ENCODE results near the gene AGTPBP1. TPM values are rescaled to one million over a fixed set of nuclear protein-coding genes. Genes with fewer than 3 reads are reported as not detected.

The AGTPBP1 gene
- total RNA-seq, 2 donors from 2014 or later, result 13.0 to 18.8 TPM

DNA sequence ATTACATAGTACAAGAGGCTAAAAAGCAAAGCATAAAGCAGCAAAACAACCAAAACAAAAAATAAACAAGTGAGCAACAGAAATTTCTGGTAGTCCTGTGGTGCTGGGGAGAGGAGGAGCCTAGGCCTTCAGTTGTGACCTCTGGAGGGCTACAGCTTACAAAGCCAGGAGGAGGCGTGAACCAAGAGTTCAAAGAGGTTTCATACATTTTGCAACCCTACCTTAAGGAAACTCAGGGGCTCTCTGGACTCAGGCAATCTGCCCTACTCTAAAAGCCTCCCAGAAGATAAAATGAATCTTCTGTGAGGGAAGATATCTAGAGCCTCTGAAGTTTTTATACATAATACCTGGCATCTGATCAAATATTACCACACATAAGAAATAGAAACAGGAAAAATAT, 187.4 kb downstream of the AGTPBP1 start:
- DNase-seq, result no peak
- Histone ChIP-seq H3K36me3 (replicated peaks in 1 of 2; ENCODE audit: insufficient read depth in 1 of 2, low read depth in 2 of 2) (no peaks in the 10 kb centered on the region), H3K27me3 (no peaks in the 10 kb centered on the region), H3K4me3 (no peak overlapping the region), H3K4me1 (no peaks in the 10 kb centered on the region), H3K27ac (no peak overlapping the region), H3K9me3 (no peaks in the 10 kb centered on the region)
- 90 to 95% methylated on average over 1 of the region's 1 CpG for WGBS, 2 donors
- ATAC-seq, result no peak
- intact Hi-C loops (cut with DNase I), result no loop called here
- no peak for TF ChIP-seq POLR2A (IDR thresholded peaks at IDR 0.05)
- TF ChIP-seq, protein P1, sequence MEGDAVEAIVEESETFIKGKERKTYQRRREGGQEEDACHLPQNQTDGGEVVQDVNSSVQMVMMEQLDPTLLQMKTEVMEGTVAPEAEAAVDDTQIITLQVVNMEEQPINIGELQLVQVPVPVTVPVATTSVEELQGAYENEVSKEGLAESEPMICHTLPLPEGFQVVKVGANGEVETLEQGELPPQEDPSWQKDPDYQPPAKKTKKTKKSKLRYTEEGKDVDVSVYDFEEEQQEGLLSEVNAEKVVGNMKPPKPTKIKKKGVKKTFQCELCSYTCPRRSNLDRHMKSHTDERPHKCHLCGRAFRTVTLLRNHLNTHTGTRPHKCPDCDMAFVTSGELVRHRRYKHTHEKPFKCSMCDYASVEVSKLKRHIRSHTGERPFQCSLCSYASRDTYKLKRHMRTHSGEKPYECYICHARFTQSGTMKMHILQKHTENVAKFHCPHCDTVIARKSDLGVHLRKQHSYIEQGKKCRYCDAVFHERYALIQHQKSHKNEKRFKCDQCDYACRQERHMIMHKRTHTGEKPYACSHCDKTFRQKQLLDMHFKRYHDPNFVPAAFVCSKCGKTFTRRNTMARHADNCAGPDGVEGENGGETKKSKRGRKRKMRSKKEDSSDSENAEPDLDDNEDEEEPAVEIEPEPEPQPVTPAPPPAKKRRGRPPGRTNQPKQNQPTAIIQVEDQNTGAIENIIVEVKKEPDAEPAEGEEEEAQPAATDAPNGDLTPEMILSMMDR (IDR thresholded peaks at IDR 0.05), result no peak

DNA sequence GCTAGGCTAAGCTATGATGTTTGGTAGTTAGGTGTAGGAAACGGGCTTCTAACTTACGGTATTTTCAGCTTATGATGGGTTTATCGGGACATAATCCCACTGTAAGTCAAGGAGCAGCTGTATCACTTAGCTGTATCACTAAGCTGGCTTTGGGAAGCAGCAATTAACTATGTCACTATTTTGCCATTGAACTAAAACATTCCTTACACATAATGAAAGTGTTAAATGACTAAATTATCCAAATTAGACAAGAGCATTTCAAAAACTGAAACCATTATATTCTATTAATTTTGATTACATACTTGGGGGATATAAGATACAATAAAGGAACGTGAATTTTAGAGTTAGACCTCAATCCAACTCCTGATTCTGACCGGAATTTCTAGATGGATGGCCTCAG, 188.3 kb downstream of the AGTPBP1 start:
- ATAC-seq (no peak), DNase-seq (no peak)
- Histone ChIP-seq H3K27ac (no peak overlapping the region), H3K4me1 (no peaks in the 10 kb centered on the region), H3K9me3 (no peaks in the 10 kb centered on the region), H3K36me3 (replicated peaks in 1 of 2; ENCODE audit: insufficient read depth in 1 of 2, low read depth in 2 of 2) (no peaks in the 10 kb centered on the region), H3K27me3 (no peaks in the 10 kb centered on the region), H3K4me3 (no peak overlapping the region)
- intact Hi-C loops (cut with DNase I), result no loop called here
- 93 to 95% methylated on average over 5 of the region's 5 CpGs for WGBS, 2 donors
- TF ChIP-seq, protein P1 (IDR thresholded peaks at IDR 0.05), result no peak
- TF ChIP-seq POLR2A (IDR thresholded peaks at IDR 0.05), result no peak

DNA sequence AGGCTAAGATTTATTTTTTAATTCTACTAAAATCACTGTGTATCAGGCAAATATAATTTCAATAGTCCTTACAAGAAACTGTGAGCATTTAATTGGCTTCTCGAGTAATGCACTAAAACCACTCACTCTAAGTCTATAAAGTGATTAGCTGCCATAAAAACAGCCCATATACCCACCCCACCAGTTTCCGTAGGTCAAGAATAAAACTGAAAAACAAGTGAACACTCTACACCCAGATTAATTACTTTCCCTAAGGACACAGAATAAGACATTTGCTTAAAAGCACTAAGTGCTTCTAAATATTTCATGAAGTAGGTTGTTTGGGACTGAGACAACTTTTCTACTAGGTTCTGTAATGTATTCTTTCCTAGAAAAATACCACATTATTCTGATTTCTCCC, 194.2 kb downstream of the AGTPBP1 start:
- H3K36me3 ChIP-seq (replicated peaks in 1 of 2; ENCODE audit: insufficient read depth in 1 of 2, low read depth in 2 of 2), result no peaks in the 10 kb centered on the region
- H3K27me3 ChIP-seq, result no peaks in the 10 kb centered on the region
- intact Hi-C loops (cut with DNase I), result no loop called here
- 92 to 94% methylated on average over 2 of the region's 2 CpGs for WGBS, 2 donors
- H3K4me1 ChIP-seq, result no peaks in the 10 kb centered on the region
- ATAC-seq, result no peak
- TF ChIP-seq, protein P1 (IDR thresholded peaks at IDR 0.05), result no peak
- TF ChIP-seq POLR2A (IDR thresholded peaks at IDR 0.05), result no peak
- H3K9me3 ChIP-seq, result no peaks in the 10 kb centered on the region
- no peak overlapping the region for H3K4me3 ChIP-seq
- DNase-seq, result no peak
- H3K27ac ChIP-seq, result no peak overlapping the region

DNA sequence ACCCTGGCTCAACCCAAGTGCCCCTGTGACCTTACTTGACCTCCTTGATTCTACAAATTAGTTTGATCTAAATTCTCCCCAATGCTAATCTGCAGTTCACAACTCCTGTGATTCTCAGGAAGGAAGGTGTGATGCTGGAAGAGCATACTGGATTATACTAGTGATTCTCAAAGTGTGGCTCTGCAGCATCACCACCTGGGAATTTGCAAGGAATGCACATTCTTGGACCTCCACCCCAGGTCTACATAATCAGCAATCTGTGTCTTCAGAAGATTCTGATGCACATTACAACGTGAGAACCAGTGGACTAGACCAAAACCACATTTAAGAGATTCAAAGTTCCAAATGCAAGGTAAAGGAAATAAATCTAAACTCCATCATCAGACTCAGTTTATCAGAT, 198.6 kb downstream of the AGTPBP1 start:
- no peak overlapping the region for H3K27ac ChIP-seq
- no peak overlapping the region for H3K4me3 ChIP-seq
- DNase-seq (no peak), ATAC-seq (no peak)
- H3K27me3 ChIP-seq, result no peaks in the 10 kb centered on the region
- intact Hi-C loops (cut with DNase I), result no loop called here
- no peaks in the 10 kb centered on the region for H3K36me3 ChIP-seq (replicated peaks in 1 of 2; ENCODE audit: insufficient read depth in 1 of 2, low read depth in 2 of 2)
- H3K4me1 ChIP-seq, result no peaks in the 10 kb centered on the region
- 63 to 85% methylated on average over 1 of the region's 1 CpG for WGBS, 2 donors
- no peaks in the 10 kb centered on the region for H3K9me3 ChIP-seq
- TF ChIP-seq, protein P1 (IDR thresholded peaks at IDR 0.05), result no peak

DNA sequence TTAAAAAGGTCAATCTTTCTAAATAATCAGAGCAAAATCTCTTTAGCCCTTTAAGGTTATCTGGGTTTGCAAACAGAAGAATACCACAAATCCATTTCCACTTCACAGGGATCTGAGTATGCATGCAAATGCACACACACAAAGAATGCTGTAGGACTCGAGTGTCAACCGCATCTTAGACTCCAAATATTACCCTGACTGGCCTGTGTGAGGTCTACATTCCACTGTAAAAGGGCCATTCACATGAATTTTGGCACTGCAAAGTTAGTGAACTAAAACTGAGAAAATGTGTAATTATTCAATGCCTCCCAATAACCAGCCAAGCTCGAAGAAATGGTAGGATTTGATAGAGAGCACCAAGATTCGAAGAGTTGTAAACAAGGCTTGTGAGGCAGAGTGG, 199.9 kb downstream of the AGTPBP1 start:
- Histone ChIP-seq H3K36me3 (replicated peaks in 1 of 2; ENCODE audit: insufficient read depth in 1 of 2, low read depth in 2 of 2) (no peaks in the 10 kb centered on the region), H3K4me3 (no peak overlapping the region), H3K9me3 (no peaks in the 10 kb centered on the region), H3K27ac (no peak overlapping the region), H3K27me3 (no peaks in the 10 kb centered on the region), H3K4me1 (no peaks in the 10 kb centered on the region)
- 61 to 83% methylated on average over 4 of the region's 4 CpGs for WGBS, 2 donors
- DNase-seq (no peak), ATAC-seq (no peak)
- intact Hi-C loops (cut with DNase I), result no loop called here
- TF ChIP-seq, protein P1 (IDR thresholded peaks at IDR 0.05), result no peak
- no peak for TF ChIP-seq POLR2A (IDR thresholded peaks at IDR 0.05)
